HepG2 (cell line): ENCODE data around the gene LDAH. TPM values are rescaled to one million over a fixed set of nuclear protein-coding genes. Genes with fewer than 3 reads are reported as not detected.

ENCODE experiments used
- ATAC-seq: fragments of 200-7000 bp; cut with Tn5 transposase; 3 replicates; pipeline ENCODE4 v1.9.1; 2020; ENCODE audit warnings: mild to moderate bottlenecking, moderate library complexity
- BruUV-seq: library from RNA; stranded (reverse); fragments of 400-500 nt; replicated peaks from 2 replicates; lab custom pipeline; 2021; lab: Mats Ljungman, UMichigan
- CTCF ChIA-PET: fragments of 300-600 bp; formaldehyde crosslinking; extraction: SDS; loops from one replicate; lab custom pipeline; 2021; ENCODE audit warnings: low total read pairs, inconsistent platforms, low intra/inter-chr PET ratio; lab: Yijun Ruan, JAX
- POLR2A ChIA-PET: fragments of 350-600 bp; sonication (Branson Sonifier 250); formaldehyde crosslinking; loops from one replicate; lab custom pipeline; 2020; ENCODE audit warnings: antibody characterized with exemption, inconsistent platforms; lab: Yijun Ruan, JAX
- DNase-seq: peaks from one replicate; pipeline ENCODE4 v3.0.0-alpha.2; 2015; ENCODE audit warnings: low spot score
- FAIRE-seq: peaks from 3 replicates; lab custom pipeline; 2011; peaks lifted over from hg19 to GRCh38; lab: Jason Lieb, UNC
- H2AFZ ChIP-seq: one replicate; pipeline ENCODE4 v1.6.1; 2011; ENCODE audit warnings: low read length, inconsistent platforms
- H3K27ac ChIP-seq: fragments of 300-600 bp; 3 replicates; pipeline ENCODE4 v1.8.0; 2011; ENCODE audit warnings: mixed run types, mild to moderate bottlenecking, mixed read lengths, low read length, inconsistent platforms; ENCODE audit not compliant: insufficient read depth; ENCODE audit errors: extremely low read length
- H3K27me3 ChIP-seq, 2 experiments: fragments of 200-600 bp in 1 of 2; 2 replicates in 1 of 2; 3 replicates in 1 of 2; pipeline versions ENCODE4 v1.6.0 to v1.8.0; 2011; ENCODE audit warnings: low read length in 2 of 2, mild to moderate bottlenecking in 2 of 2, moderate library complexity in 2 of 2, inconsistent platforms in 1 of 2; ENCODE audit not compliant: insufficient read depth in 2 of 2, control insufficient read depth in 1 of 2
- H3K36me3 ChIP-seq, 2 experiments: fragments of 200-600 bp in 1 of 2; replicated peaks in 1 of 2; 2 replicates in 1 of 2; 3 replicates in 1 of 2; pipeline versions ENCODE4 v1.5.1 to v1.8.0; 2011; ENCODE audit warnings: low read length in 2 of 2, inconsistent platforms in 1 of 2; ENCODE audit not compliant: insufficient read depth in 2 of 2, control insufficient read depth in 1 of 2
- H3K4me1 ChIP-seq: 2 replicates; pipeline ENCODE4 v1.5.1; 2012; ENCODE audit warnings: low read length, inconsistent platforms; ENCODE audit not compliant: insufficient read depth
- H3K4me2 ChIP-seq: 2 replicates; pipeline ENCODE4 v1.6.0; 2011; ENCODE audit warnings: low read depth, low read length, inconsistent platforms
- H3K4me3 ChIP-seq, 3 experiments: fragments of 200-600 bp in 1 of 3; sonication (generic), shearing (Covaris generic) in 1 of 3; replicated peaks in 1 of 3; 2 replicates each; pipeline ENCODE4 v1.5.1; 2011 to 2016; ENCODE audit warnings: low read length in 3 of 3, inconsistent platforms in 2 of 3, low read depth in 2 of 3, mild to moderate bottlenecking in 2 of 3, control low read depth in 1 of 3, mixed read lengths in 1 of 3; ENCODE audit not compliant: insufficient read depth in 1 of 3
- H3K79me2 ChIP-seq: one replicate; pipeline ENCODE4 v1.6.1; 2011; ENCODE audit warnings: low read length, inconsistent platforms; ENCODE audit not compliant: insufficient read depth
- H3K9ac ChIP-seq: 2 replicates; pipeline ENCODE4 v1.6.0; 2011; ENCODE audit warnings: mild to moderate bottlenecking, low read depth, low read length, inconsistent platforms; ENCODE audit not compliant: insufficient read depth
- H3K9me3 ChIP-seq: 2 replicates; pipeline ENCODE4 v1.5.1; 2012; ENCODE audit warnings: mild to moderate bottlenecking, low read length
- H4K20me1 ChIP-seq: 2 replicates; pipeline ENCODE4 v1.6.0; 2011; ENCODE audit warnings: inconsistent platforms, mild to moderate bottlenecking, low read length, moderate library complexity; ENCODE audit not compliant: insufficient read depth
- MIER3 ChIP-seq: IDR thresholded peaks from 2 replicates; pipeline ENCODE4 v1.6.1; 2016; ENCODE audit warnings: missing compliant biosample characterization, borderline replicate concordance
- NFAT5 ChIP-seq: sonication (generic); formaldehyde crosslinking; IDR thresholded peaks from 2 replicates; pipeline ENCODE4 v1.4.0; 2020; ENCODE audit warnings: missing genetic modification reagents
- RXRA ChIP-seq: sonication (generic); formaldehyde crosslinking; IDR thresholded peaks from 2 replicates; pipeline ENCODE4 v1.5.1; 2020; ENCODE audit warnings: missing genetic modification reagents
- ZNF616 ChIP-seq: sonication (generic); formaldehyde crosslinking; IDR thresholded peaks from 2 replicates; pipeline ENCODE4 v1.5.0; 2020; ENCODE audit warnings: low read depth, mild to moderate bottlenecking, missing genetic modification reagents
- WGBS: methylation state at CpG from one replicate; pipeline ENCODE4 v1.1.6; 2017; ENCODE audit warnings: low lambda C conversion rate; 5-methylcytosine and 5-hydroxymethylcytosine counted together
- in situ Hi-C: cut with HindIII; loops from 2 replicates; pipeline ENCODE4 v1.10.0; 2017; ENCODE audit warnings: low pct_unique_long_range_greater_than_20kb; ENCODE audit not compliant: extremely low pct_ligation_motif_present
- intact Hi-C: fragments of 100-400 bp; cut with micrococcal nuclease; formaldehyde crosslinking; loops from one replicate; pipeline ENCODE4 v1.10.0; 2022; ENCODE audit not compliant: unreplicated experiment
- polyA plus RNA-seq, 8 experiments: library from polyadenylated mRNA; depleted of rRNA in 3 of 8; stranded (reverse) in 7 of 8; unstranded in 1 of 8; fragments of >200 nt; fragmentation: Illumina TruSeq in 4 of 8; extraction: Trizol in 4 of 8; gene quantifications; 2 replicates each; pipeline versions ENCODE4 v1.2.1 to v1.2.3, GENCODE V29; 2011 to 2016; ENCODE audit warnings: low read depth in 4 of 8, missing spikeins in 1 of 8, mixed read lengths in 1 of 8; ENCODE audit not compliant: insufficient read depth in 1 of 8
- total RNA-seq, 5 experiments: library from RNA; depleted of rRNA; stranded (reverse); fragments of >200 nt; fragmentation: Illumina TruSeq; extraction: Trizol; gene quantifications; 2 replicates each; pipeline ENCODE4 v1.2.3, GENCODE V29; 2016; ENCODE audit warnings: low read depth in 1 of 5

LDAH gene
- total and polyA plus RNA-seq, 2 of the 13 experiments (the other 11 are each of a cell fraction or from before 2014, with no cell fraction given), result 28.8 to 46.2 TPM

- in situ Hi-C loops, result no loop called here
- Histone ChIP-seq H3K79me2 (no peaks in the 10 kb centered on the region), H3K9ac (no peak overlapping the region), H3K27ac (no peak overlapping the region), H3K4me1 (no peaks in the 10 kb centered on the region)
- POLR2A ChIA-PET, result no interaction called here
- ATAC-seq, result no peak
- WGBS, result 3% methylated on average over 3 of the region's 3 CpGs
- TF ChIP-seq ZNF616 (CRISPR knock-in tag), result no peak
- no peak for TF ChIP-seq NFAT5
- no peak for TF ChIP-seq MIER3 (CRISPR knock-in tag)
- no peak for TF ChIP-seq RXRA (CRISPR knock-in tag)
- TF ChIP-seq, all 625 proteins: peak for 0
- CTCF ChIA-PET, result no interaction called here
- FAIRE-seq (no peak), DNase-seq (no peak)
- H3K4me3 ChIP-seq, result no peak overlapping the region
- no peaks in the 10 kb centered on the region for H4K20me1 ChIP-seq
- H2AFZ ChIP-seq, result no peak overlapping the region
- H3K36me3 ChIP-seq, result no peaks in the 10 kb centered on the region
- no TSS peak for BruUV-seq
- H3K4me2 ChIP-seq, result no peak overlapping the region
- no peaks in the 10 kb centered on the region for H3K9me3 ChIP-seq
- intact Hi-C loops, result no loop called here
- H3K27me3 ChIP-seq, result peaks cover 2 to 17% of the 10 kb centered on the region in 2 experiments; a peak in 3 of 5 replicates
These were observed 29.8 kb upstream of the LDAH start for GRCh38 chr2:20852670-20853069.
